Fibroblast of lung (primary cell): Measurements from ENCODE around the gene IRAK1.

Experiments
- EZH2 ChIP-seq: IDR thresholded peaks from 2 replicates; pipeline ENCODE4 v1.5.1; 2012; ENCODE audit warnings: low read length, control low read depth, mild to moderate bottlenecking; ENCODE audit errors: missing control alignments
- TF ChIP-seq, protein P1 (sequence below), 2 donors: IDR thresholded peaks in 1 of 2; conservative IDR thresholded peaks in 1 of 2; 1 replicate in 1 of 2; 2 replicates in 1 of 2; pipeline ENCODE4 v1.5.1; 2011 to 2012; ENCODE audit warnings: low read length in 2 of 2, control low read depth in 1 of 2, inconsistent platforms in 1 of 2, low read depth in 1 of 2, mild to moderate bottlenecking in 1 of 2

DNA sequence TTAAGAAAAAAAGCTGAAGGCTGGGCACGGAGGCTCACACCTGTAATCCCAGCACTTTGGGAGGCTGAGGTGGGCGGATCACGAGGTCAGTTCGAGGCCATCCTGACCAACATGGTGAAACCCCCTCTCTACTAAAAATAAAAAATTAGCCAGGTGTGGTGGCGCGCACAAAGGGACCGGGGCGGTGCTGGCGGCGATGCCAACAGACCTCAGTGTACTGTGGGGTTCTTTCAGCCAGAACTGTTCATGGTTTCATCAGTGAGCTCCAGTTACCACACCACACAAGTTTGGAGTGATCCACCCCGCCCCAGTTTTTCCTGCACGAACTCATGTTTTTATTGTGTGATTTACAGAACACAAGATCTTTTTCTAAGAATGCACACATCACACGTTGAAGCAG lies 21.2 kb upstream of the IRAK1 start:
- TF ChIP-seq, protein P1, sequence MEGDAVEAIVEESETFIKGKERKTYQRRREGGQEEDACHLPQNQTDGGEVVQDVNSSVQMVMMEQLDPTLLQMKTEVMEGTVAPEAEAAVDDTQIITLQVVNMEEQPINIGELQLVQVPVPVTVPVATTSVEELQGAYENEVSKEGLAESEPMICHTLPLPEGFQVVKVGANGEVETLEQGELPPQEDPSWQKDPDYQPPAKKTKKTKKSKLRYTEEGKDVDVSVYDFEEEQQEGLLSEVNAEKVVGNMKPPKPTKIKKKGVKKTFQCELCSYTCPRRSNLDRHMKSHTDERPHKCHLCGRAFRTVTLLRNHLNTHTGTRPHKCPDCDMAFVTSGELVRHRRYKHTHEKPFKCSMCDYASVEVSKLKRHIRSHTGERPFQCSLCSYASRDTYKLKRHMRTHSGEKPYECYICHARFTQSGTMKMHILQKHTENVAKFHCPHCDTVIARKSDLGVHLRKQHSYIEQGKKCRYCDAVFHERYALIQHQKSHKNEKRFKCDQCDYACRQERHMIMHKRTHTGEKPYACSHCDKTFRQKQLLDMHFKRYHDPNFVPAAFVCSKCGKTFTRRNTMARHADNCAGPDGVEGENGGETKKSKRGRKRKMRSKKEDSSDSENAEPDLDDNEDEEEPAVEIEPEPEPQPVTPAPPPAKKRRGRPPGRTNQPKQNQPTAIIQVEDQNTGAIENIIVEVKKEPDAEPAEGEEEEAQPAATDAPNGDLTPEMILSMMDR (conservative IDR thresholded peaks at IDR 0.05 in 1 of 2, IDR thresholded peaks at IDR 0.05 in 1 of 2; ENCODE audit: low read depth in 1 of 2, low read length in 2 of 2), result no peak
- no peak for TF ChIP-seq EZH2
